Neural cell (in vitro differentiated cells): Measurements from ENCODE around the gene SMPD2.

Experiments
- EP300 ChIP-seq: fragments of 450-650 bp; conservative IDR thresholded peaks from 2 replicates; pipeline ENCODE4 v1.6.1; 2014; ENCODE audit warnings: antibody characterized with exemption, mild to moderate bottlenecking, moderate library complexity; ENCODE audit not compliant: poor library complexity, severe bottlenecking
- MXI1 ChIP-seq: fragments of 450-650 bp; conservative IDR thresholded peaks from 2 replicates; pipeline ENCODE4 v1.6.1; 2014; ENCODE audit warnings: antibody characterized with exemption, mild to moderate bottlenecking; ENCODE audit not compliant: poor library complexity, severe bottlenecking
- POLR2AphosphoS5 ChIP-seq: IDR thresholded peaks from 2 replicates; pipeline ENCODE4 v1.6.1; 2012
- TAF1 ChIP-seq: IDR thresholded peaks from 2 replicates; pipeline ENCODE4 v1.6.1; 2012; ENCODE audit warnings: low read depth
- TF ChIP-seq, protein P1 (sequence below): fragments of 450-650 bp; IDR thresholded peaks from 2 replicates; pipeline ENCODE4 v1.5.1; 2014; ENCODE audit warnings: antibody characterized with exemption, mild to moderate bottlenecking, moderate library complexity; ENCODE audit not compliant: poor library complexity, severe bottlenecking

DNA sequence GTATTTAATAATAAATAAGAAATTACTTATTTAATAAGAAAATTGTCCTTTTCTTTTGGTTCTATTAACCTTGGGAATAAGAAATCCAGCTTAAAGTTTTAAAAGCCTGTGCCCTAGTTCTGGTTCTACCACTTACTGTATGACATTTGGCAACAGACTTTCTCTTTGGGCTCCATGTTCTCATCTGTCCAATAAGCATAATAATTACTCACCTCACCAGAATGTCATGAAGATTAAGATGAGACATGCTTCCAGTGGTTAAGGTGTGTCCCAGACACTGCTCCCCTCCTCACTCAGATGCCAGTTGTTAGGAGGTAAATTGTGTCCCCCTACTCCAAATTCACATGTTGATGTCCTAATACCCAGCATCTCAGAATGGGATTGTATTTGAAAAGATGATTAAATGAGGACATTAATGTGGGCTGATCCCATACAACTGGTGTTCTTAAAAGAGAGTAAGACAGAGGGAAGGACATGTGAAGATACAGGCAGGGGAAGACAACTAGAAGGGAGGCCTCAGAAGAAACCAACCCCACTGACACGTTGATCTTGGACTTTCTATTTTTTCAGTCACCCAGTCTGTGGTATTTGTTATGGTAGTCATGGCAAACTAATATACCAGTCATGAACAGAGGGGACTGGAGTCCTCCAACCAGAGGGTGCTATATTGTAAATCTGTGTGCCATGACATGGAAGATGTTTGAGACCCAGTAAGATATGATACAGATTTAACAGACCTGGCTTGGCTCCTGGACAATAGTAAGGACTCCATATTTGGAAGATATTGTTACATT is 21.4 kb downstream of the SMPD2 start:
- TF ChIP-seq, protein P1, sequence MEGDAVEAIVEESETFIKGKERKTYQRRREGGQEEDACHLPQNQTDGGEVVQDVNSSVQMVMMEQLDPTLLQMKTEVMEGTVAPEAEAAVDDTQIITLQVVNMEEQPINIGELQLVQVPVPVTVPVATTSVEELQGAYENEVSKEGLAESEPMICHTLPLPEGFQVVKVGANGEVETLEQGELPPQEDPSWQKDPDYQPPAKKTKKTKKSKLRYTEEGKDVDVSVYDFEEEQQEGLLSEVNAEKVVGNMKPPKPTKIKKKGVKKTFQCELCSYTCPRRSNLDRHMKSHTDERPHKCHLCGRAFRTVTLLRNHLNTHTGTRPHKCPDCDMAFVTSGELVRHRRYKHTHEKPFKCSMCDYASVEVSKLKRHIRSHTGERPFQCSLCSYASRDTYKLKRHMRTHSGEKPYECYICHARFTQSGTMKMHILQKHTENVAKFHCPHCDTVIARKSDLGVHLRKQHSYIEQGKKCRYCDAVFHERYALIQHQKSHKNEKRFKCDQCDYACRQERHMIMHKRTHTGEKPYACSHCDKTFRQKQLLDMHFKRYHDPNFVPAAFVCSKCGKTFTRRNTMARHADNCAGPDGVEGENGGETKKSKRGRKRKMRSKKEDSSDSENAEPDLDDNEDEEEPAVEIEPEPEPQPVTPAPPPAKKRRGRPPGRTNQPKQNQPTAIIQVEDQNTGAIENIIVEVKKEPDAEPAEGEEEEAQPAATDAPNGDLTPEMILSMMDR, result no peak
- TF ChIP-seq EP300 (no peak), TAF1 (no peak), POLR2AphosphoS5 (no peak), MXI1 (no peak)
